ENCODE results near the gene GOLGA5. TPM values are rescaled to one million over a fixed set of nuclear protein-coding genes. Genes with fewer than 3 reads are reported as not detected.

Gene GOLGA5
- total and polyA plus RNA-seq, 2 of the 8 experiments (the other 6 are each of a cell fraction or from before 2014, with no cell fraction given), result 13.0 to 25.4 TPM

DNA sequence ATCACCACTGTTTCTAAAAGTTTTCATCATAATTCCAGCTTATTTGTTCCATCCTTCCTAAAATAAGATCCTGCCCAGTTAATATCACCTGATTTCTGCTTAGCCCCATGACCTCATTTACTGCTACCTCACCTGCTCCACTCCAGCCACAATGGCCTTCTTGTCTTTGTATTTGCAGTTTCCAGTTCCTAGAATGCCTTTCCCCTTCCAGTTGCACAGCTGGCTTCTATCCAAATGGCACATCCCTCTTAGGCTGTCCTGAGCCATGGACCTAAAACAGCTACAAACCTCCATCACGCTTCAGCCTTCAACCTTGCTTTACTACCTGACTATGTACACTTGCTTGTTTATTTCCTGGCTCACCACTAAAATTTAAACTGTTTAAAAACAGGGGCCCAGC lies 39.1 kb upstream of the GOLGA5 start (continued):
- TF ChIP-seq, protein P1, sequence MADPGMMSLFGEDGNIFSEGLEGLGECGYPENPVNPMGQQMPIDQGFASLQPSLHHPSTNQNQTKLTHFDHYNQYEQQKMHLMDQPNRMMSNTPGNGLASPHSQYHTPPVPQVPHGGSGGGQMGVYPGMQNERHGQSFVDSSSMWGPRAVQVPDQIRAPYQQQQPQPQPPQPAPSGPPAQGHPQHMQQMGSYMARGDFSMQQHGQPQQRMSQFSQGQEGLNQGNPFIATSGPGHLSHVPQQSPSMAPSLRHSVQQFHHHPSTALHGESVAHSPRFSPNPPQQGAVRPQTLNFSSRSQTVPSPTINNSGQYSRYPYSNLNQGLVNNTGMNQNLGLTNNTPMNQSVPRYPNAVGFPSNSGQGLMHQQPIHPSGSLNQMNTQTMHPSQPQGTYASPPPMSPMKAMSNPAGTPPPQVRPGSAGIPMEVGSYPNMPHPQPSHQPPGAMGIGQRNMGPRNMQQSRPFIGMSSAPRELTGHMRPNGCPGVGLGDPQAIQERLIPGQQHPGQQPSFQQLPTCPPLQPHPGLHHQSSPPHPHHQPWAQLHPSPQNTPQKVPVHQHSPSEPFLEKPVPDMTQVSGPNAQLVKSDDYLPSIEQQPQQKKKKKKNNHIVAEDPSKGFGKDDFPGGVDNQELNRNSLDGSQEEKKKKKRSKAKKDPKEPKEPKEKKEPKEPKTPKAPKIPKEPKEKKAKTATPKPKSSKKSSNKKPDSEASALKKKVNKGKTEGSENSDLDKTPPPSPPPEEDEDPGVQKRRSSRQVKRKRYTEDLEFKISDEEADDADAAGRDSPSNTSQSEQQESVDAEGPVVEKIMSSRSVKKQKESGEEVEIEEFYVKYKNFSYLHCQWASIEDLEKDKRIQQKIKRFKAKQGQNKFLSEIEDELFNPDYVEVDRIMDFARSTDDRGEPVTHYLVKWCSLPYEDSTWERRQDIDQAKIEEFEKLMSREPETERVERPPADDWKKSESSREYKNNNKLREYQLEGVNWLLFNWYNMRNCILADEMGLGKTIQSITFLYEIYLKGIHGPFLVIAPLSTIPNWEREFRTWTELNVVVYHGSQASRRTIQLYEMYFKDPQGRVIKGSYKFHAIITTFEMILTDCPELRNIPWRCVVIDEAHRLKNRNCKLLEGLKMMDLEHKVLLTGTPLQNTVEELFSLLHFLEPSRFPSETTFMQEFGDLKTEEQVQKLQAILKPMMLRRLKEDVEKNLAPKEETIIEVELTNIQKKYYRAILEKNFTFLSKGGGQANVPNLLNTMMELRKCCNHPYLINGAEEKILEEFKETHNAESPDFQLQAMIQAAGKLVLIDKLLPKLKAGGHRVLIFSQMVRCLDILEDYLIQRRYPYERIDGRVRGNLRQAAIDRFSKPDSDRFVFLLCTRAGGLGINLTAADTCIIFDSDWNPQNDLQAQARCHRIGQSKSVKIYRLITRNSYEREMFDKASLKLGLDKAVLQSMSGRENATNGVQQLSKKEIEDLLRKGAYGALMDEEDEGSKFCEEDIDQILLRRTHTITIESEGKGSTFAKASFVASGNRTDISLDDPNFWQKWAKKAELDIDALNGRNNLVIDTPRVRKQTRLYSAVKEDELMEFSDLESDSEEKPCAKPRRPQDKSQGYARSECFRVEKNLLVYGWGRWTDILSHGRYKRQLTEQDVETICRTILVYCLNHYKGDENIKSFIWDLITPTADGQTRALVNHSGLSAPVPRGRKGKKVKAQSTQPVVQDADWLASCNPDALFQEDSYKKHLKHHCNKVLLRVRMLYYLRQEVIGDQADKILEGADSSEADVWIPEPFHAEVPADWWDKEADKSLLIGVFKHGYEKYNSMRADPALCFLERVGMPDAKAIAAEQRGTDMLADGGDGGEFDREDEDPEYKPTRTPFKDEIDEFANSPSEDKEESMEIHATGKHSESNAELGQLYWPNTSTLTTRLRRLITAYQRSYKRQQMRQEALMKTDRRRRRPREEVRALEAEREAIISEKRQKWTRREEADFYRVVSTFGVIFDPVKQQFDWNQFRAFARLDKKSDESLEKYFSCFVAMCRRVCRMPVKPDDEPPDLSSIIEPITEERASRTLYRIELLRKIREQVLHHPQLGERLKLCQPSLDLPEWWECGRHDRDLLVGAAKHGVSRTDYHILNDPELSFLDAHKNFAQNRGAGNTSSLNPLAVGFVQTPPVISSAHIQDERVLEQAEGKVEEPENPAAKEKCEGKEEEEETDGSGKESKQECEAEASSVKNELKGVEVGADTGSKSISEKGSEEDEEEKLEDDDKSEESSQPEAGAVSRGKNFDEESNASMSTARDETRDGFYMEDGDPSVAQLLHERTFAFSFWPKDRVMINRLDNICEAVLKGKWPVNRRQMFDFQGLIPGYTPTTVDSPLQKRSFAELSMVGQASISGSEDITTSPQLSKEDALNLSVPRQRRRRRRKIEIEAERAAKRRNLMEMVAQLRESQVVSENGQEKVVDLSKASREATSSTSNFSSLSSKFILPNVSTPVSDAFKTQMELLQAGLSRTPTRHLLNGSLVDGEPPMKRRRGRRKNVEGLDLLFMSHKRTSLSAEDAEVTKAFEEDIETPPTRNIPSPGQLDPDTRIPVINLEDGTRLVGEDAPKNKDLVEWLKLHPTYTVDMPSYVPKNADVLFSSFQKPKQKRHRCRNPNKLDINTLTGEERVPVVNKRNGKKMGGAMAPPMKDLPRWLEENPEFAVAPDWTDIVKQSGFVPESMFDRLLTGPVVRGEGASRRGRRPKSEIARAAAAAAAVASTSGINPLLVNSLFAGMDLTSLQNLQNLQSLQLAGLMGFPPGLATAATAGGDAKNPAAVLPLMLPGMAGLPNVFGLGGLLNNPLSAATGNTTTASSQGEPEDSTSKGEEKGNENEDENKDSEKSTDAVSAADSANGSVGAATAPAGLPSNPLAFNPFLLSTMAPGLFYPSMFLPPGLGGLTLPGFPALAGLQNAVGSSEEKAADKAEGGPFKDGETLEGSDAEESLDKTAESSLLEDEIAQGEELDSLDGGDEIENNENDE (IDR thresholded peaks at IDR 0.05; ENCODE audit: insufficient replicate concordance, low read length), result no peak
